GM21367 (cell line): ENCODE measurements around the gene CLMN.

Experiments used
- ATAC-seq: cut with Tn5 transposase; IDR thresholded peaks from one replicate; pipeline ENCODE4 v1.9.1; 2021; ENCODE audit not compliant: unreplicated experiment

CLMN gene

DNA sequence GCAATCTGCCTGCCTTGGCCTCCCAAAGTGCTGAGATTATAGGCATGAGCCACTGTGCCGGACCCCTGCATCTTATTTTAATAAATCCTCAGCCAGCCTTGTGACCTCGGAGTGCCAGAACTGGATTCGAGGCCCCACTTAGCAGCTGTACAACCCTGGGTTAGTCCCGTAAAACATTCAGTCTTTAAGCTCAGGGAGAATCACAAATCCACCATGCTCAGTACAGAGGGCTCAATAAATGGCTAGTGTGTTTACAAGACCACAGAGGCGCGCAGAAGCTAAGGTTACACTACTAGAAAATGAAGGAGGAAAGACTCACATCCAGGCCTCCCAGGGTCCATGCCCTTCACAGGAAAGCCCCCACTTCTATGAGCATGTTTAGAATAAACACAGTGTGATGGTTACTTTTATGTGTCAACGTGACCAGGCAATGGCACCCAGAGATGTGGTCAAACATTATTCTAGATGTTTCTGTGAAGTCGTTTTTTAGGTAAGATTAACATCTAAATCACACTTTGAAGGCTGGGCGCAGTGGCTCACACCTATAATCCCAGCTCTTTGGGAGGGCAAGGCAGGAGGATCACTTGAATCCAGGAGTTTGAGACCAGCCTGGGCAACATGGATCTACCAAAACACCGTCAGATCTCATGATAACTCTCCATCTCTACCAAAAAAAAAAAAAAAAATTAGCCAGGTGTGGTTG is 55.3 kb downstream of the CLMN start:
- ATAC-seq, result no peak

GRCh38 chr14:95263527-95264231 is 56.0 kb downstream of the CLMN start:
- no peak for ATAC-seq

DNA sequence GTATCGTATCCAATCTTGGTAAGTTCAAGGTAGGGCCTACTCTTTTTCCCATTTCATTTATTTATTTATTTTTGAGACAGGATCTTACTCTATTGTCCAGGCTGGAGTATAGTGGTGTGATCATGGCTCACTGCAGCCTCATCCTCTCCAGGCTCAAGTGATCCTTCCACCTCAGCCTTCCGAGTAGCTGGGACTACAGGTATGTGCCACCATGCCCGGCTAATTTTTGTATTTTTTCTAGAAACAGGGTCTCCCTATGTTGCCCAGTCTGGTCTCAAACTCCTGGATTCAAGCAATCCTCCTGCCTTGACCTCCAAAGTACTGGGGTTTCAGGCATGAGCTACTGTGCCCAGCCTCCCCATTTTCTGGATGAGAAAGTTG is 57.2 kb downstream of the CLMN start:
- ATAC-seq, result no peak

DNA sequence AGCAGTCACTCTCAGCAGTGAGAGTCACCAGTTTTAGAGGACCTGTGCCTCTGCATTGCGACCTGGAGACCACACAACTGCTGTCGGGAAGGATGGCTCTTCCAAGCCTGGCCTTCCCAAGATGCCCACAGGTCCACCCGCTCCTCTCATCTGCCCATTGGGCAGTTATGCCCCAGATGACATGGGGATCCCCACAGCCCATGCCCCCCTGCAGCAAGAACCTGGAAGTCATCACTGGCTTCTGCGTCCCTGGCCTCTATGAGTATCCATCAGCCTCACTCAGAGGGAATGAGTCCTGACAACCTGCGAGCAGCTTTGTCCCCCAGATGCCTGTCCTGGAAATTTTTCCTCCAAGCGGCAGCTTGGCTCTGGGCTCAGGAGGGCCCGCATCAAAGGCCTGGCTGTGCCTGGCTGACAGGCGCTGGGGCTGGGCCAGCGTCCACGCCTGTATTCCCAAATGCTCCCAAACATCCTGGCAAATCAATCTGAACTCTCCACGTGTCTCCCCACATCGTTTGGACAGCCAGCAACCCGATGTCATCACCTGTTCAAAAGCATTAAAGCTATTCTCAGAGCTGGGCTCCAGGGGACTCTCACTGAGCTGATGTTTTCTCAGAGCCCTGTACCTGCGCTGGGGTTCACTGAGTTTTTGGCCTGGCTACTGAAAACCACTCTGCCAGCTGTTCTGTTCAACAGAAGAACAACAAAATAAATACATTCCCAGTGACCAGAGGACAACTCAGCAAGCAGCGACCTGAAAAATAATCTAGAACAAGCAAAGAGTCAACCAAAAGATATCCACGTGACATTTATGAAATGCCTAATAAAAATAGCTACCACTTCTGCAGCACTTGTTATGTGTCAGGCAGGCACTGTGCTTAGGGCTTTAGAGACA is 57.8 kb downstream of the CLMN start:
- no peak for ATAC-seq

- ATAC-seq, result no peak
Measured at GRCh38 chr14:95260537-95261361, 59.0 kb downstream of the CLMN start.

GRCh38 chr14:95258754-95259593 is 60.7 kb downstream of the CLMN start:
- no peak for ATAC-seq

DNA sequence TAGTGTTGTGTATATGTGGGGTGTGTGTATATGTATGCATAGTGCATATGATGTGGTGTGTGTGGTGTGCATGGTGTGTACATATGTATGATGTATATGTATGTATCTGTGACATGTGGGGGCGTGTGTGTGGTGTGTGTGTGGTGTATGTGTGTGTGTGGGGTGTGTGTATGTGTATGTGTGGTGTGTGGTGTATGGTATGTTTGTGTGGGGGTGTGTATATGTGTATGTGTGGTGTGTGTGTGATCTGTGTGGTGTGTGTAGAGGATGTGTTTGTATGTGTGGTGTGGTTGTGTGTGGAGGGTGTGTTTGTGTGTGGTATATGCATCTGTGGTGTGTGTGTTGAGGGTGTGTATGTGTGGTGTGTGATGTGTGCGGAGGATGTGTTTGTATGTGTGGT is 61.6 kb downstream of the CLMN start:
- ATAC-seq, result no peak

GRCh38 chr14:95257521-95257920 is 62.2 kb downstream of the CLMN start:
- ATAC-seq, result no peak

GRCh38 chr14:95256776-95257060 is 63.0 kb downstream of the CLMN start:
- ATAC-seq, result no peak

GRCh38 chr14:95256002-95256775 is 63.5 kb downstream of the CLMN start:
- ATAC-seq, result no peak

DNA sequence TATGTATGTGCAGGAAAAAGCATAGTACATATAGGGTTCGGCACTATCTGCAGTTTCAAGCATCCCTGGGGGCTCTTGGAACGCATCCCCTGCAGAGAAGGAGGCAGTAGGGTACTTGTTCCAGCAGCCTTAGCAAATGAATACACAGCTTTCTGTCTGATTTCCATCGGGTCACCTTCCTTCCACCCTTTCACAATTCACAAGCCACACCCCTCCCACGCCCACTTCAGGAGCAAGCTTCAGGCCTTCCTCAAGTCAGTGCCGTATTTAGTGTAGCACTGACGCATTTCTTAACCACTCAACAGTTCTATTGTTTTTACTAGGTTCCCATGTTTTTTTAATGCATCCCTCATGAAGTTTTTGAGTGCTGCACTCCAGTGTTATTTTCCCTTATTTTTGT is 64.2 kb downstream of the CLMN start:
- no peak for ATAC-seq

DNA sequence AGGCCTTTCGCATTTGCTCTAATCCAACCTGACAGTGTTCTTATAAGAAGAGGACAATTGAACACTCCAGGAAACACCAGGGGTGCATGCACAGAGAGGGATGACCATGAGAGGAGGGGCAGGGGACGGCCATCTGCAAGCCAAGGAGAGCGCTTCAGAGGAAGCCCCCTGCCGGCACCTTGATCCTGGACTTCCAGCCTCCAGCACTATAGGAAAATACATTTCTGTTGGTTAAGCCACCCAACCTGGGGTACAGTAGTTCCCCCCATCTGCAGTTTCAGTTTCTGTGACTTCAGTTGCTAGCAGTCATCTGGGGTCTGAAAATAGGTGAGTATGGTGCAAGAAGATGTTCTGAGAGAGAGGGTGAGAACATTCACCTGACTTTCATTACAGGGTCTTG is 64.7 kb downstream of the CLMN start:
- ATAC-seq, result no peak

DNA sequence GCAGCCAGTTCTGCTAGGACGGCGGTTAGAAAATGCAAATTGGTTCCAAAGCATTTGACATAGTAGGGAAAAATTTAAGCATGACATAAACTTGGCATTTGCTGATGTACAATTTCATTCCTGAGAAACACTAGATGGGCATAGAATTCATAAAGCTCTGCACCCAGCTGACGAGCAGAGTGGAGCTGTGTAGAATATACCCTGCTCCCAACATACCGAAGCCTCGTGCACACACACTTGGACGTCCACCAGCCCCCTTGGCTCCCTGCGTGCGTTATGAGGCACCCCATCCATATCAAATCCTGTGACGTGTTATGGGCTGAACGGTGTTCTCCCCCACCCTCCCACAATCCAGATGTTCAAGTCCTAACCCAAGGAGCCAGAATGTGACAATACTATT is 65.4 kb downstream of the CLMN start:
- ATAC-seq, result no peak

- ATAC-seq, result no peak
Measured at GRCh38 chr14:95253039-95253630, 66.6 kb downstream of the CLMN start.

DNA sequence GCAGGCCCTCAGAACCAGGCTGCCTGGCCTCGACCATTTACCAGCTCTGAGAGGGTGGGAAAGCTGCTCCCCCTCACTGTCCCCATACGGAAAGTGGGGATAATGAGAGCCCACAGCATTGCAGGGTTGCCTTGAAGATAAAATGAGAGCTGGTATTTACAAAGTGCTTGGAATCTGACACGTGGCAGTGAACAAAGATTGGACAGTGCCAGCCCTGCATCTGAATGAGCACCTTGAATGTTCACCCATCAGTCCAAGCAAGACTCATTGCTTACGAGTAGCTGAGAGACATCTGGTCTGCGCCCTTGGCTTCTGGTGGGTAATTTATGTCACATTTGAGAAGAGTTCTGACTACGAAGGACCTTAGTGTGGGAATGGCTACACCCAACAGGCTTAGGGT is 67.5 kb downstream of the CLMN start:
- no peak for ATAC-seq

DNA sequence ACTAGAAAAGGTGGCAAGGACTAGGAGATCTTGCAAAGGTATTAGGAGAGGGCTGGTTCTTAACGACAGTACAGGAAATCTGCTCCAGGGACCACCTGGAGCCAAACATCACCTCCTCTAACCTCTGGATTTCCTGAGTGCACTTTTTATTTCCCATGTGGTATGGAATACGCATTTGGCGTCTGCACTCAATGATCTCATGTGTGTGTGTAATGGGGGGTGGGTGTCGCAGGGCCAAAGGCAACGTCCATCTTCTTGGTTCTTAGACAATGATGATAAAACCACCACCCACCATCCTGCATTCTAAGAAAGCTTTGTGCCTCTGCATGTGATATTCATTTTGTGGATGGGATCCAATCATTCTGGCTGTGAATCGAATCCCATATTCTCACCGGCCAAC is 68.8 kb downstream of the CLMN start:
- ATAC-seq, result no peak

GRCh38 chr14:95250140-95250769 is 69.5 kb downstream of the CLMN start:
- no peak for ATAC-seq

- ATAC-seq, result no peak
Measured at GRCh38 chr14:95248432-95248831, 71.3 kb downstream of the CLMN start.

GRCh38 chr14:95246870-95247269 is 72.8 kb downstream of the CLMN start:
- ATAC-seq, result no peak
